Liver (tissue), 9 donors: ENCODE results near the gene ACACB. TPM values are rescaled to one million over a fixed set of nuclear protein-coding genes. Genes with fewer than 3 reads are reported as not detected.

Experiments
- DNase-seq: peaks from one replicate; pipeline ENCODE4 v3.0.0-alpha.2; 2017; ENCODE audit warnings: low spot score
- H3K27ac ChIP-seq, 2 donors: one replicate each; pipeline ENCODE4 v1.7.0; 2013; ENCODE audit warnings: inconsistent platforms in 2 of 2, low read length in 2 of 2, control low read depth in 1 of 2, low read depth in 1 of 2, mild to moderate bottlenecking in 1 of 2
- H3K27me3 ChIP-seq, 4 donors: one replicate each; pipeline versions ENCODE4 v1.6.1 to v1.7.0; 2013; ENCODE audit warnings: low read length in 3 of 4, inconsistent platforms in 1 of 4, mild to moderate bottlenecking in 1 of 4, moderate library complexity in 1 of 4; ENCODE audit not compliant: control insufficient read depth in 4 of 4, insufficient read depth in 4 of 4
- H3K36me3 ChIP-seq, 4 donors: one replicate each; pipeline versions ENCODE4 v1.6.1 to v1.7.0; 2013; ENCODE audit warnings: low read length in 3 of 4, mild to moderate bottlenecking in 3 of 4, low read depth in 1 of 4, moderate library complexity in 1 of 4; ENCODE audit not compliant: control insufficient read depth in 4 of 4, insufficient read depth in 3 of 4
- H3K4me1 ChIP-seq, 4 donors: one replicate each; pipeline versions ENCODE4 v1.6.1 to v1.7.0; 2013; ENCODE audit warnings: low read length in 3 of 4, mild to moderate bottlenecking in 3 of 4, moderate library complexity in 1 of 4; ENCODE audit not compliant: control insufficient read depth in 4 of 4, insufficient read depth in 4 of 4
- H3K4me3 ChIP-seq, 3 donors: one replicate each; pipeline versions ENCODE4 v1.6.1 to v1.7.0; 2013; ENCODE audit warnings: low read length in 3 of 3, control low read depth in 1 of 3, low read depth in 1 of 3, mild to moderate bottlenecking in 1 of 3
- H3K9ac ChIP-seq, 2 donors: one replicate each; pipeline ENCODE4 v1.7.0; 2013; ENCODE audit warnings: low read length in 2 of 2, mild to moderate bottlenecking in 2 of 2, moderate library complexity in 2 of 2, control low read depth in 1 of 2, low read depth in 1 of 2
- H3K9me3 ChIP-seq, 4 donors: one replicate each; pipeline versions ENCODE4 v1.6.1 to v1.7.0; 2013; ENCODE audit warnings: low read length in 3 of 4; ENCODE audit not compliant: control insufficient read depth in 4 of 4
- ATF3 ChIP-seq: IDR thresholded peaks from 2 replicates; pipeline ENCODE4 v1.6.1; 2016; ENCODE audit warnings: antibody characterized with exemption
- CTCF ChIP-seq: fragments of 150-350 bp; IDR thresholded peaks from 2 replicates; pipeline ENCODE4 v1.5.1; 2017; ENCODE audit warnings: improper control_type of control experiment, low read depth, low read length; ENCODE audit not compliant: missing input control
- EGR1 ChIP-seq, 2 donors: IDR thresholded peaks; 2 replicates each; pipeline ENCODE4 v1.6.1; 2016 to 2018; ENCODE audit warnings: antibody characterized with exemption in 2 of 2, low read depth in 2 of 2
- HNF4A ChIP-seq, 2 donors: conservative IDR thresholded peaks; 2 replicates each; pipeline ENCODE4 v1.6.1; 2016; ENCODE audit warnings: antibody characterized with exemption in 2 of 2, mild to moderate bottlenecking in 2 of 2
- HNF4G ChIP-seq: IDR thresholded peaks from 2 replicates; pipeline ENCODE4 v1.6.1; 2016; ENCODE audit warnings: antibody characterized with exemption
- MAX ChIP-seq: IDR thresholded peaks from 2 replicates; pipeline ENCODE4 v1.6.1; 2016; ENCODE audit warnings: antibody characterized with exemption
- NR2F2 ChIP-seq: IDR thresholded peaks from 2 replicates; pipeline ENCODE4 v1.6.1; 2016; ENCODE audit warnings: antibody characterized with exemption
- RAD21 ChIP-seq, 2 donors: IDR thresholded peaks; 2 replicates each; pipeline ENCODE4 v1.6.1; 2016; ENCODE audit warnings: antibody characterized with exemption in 2 of 2, mild to moderate bottlenecking in 2 of 2
- REST ChIP-seq: IDR thresholded peaks from 2 replicates; pipeline ENCODE4 v1.6.1; 2016; ENCODE audit warnings: antibody characterized with exemption, mild to moderate bottlenecking
- RXRA ChIP-seq, 2 donors: IDR thresholded peaks; 2 replicates each; pipeline ENCODE4 v1.6.1; 2017 to 2018; ENCODE audit warnings: antibody characterized with exemption in 2 of 2, mild to moderate bottlenecking in 1 of 2
- SP1 ChIP-seq: IDR thresholded peaks from 2 replicates; pipeline ENCODE4 v1.6.1; 2018; ENCODE audit warnings: antibody characterized with exemption, mild to moderate bottlenecking
- TAF1 ChIP-seq: conservative IDR thresholded peaks from 2 replicates; pipeline ENCODE4 v1.6.1; 2016; ENCODE audit warnings: antibody characterized with exemption, mild to moderate bottlenecking
- ZBTB33 ChIP-seq: IDR thresholded peaks from 2 replicates; pipeline ENCODE4 v1.6.1; 2016; ENCODE audit warnings: antibody characterized with exemption
- WGBS: extraction: QIAGEN DNeasy Blood & Tissue Kit; methylation state at CpG from one replicate; pipeline ENCODE4 v1.1.7; 2013; 5-methylcytosine and 5-hydroxymethylcytosine counted together
- polyA plus RNA-seq, 2 donors: library from polyadenylated mRNA; stranded (reverse) in 1 of 2; unstranded in 1 of 2; fragments of 200-250 nt in 1 of 2; fragments of >200 nt in 1 of 2; fragmentation: Nextera tagmentation in 1 of 2; extraction: Ambion mirVana in 1 of 2; gene quantifications; one replicate each; pipeline versions ENCODE4 v1.2.1 to v1.2.3, GENCODE V29; 2013 to 2015
- total RNA-seq, 2 donors: library from RNA; depleted of rRNA; stranded (reverse); fragments of >200 nt; gene quantifications; one replicate each; pipeline ENCODE4 v1.2.3, GENCODE V29; 2014
- donor health status: healthy.
- donor health status: healthy.
- donor health status: healthy.
- donor health status: healthy.
- donor health status: healthy.

Gene ACACB
- total and polyA plus RNA-seq, 4 donors = 12.9 to 288 (median 52.1) TPM

- Histone ChIP-seq H3K27ac (no peak overlapping the region), H3K27me3 (no peaks in the 10 kb centered on the region), H3K36me3 (peaks cover 19 to 73% (median 65%) of the 10 kb centered on the region in 4 donors), H3K4me3 (no peak overlapping the region), H3K9me3 (no peaks in the 10 kb centered on the region), H3K4me1 (peaks cover 0 to 30% (median 14%) of the 10 kb centered on the region in 4 donors), H3K9ac (no peak overlapping the region)
- no peak for DNase-seq
- TF ChIP-seq NR2F2 = peak; percentile 77
- no peak for TF ChIP-seq RAD21 (IDR thresholded peaks at IDR 0.05)
- 69% methylated on average over 5 of the region's 5 CpGs for WGBS
Observed at GRCh38 chr12:109244073-109244472, 127.7 kb downstream of the ACACB start.

GRCh38 chr12:109246221-109246620, 129.8 kb downstream of the ACACB start:
- peaks cover 19 to 66% (median 53%) of the 10 kb centered on the region in 4 donors for H3K36me3 ChIP-seq
- peaks cover 0 to 30% (median 14%) of the 10 kb centered on the region in 4 donors for H3K4me1 ChIP-seq
- no peak for DNase-seq
- H3K9ac ChIP-seq = no peak overlapping the region
- H3K4me3 ChIP-seq = no peak overlapping the region
- no peak for TF ChIP-seq SP1
- TF ChIP-seq CTCF = no peak
- no peak for TF ChIP-seq RAD21 (IDR thresholded peaks at IDR 0.05)
- TF ChIP-seq HNF4A (conservative IDR thresholded peaks at IDR 0.05) = peak in 1 of 2 donors; percentile 38
- TF ChIP-seq NR2F2 = no peak
- no peak for TF ChIP-seq REST
- TF ChIP-seq RXRA (IDR thresholded peaks at IDR 0.05) = no peak
- no peak for TF ChIP-seq MAX
- no peak for TF ChIP-seq TAF1
- no peaks in the 10 kb centered on the region for H3K9me3 ChIP-seq
- H3K27me3 ChIP-seq = no peaks in the 10 kb centered on the region
- no peak overlapping the region for H3K27ac ChIP-seq
- WGBS = 70% methylated on average over 15 of the region's 15 CpGs

- Histone ChIP-seq H3K9me3 (no peaks in the 10 kb centered on the region), H3K36me3 (peaks cover 11 to 66% (median 52%) of the 10 kb centered on the region in 4 donors), H3K9ac (no peak overlapping the region), H3K4me3 (no peak overlapping the region), H3K27me3 (no peaks in the 10 kb centered on the region), H3K27ac (peak overlapping the region in 1 of 2 donors; percentile 67), H3K4me1 (peaks cover 0 to 30% (median 14%) of the 10 kb centered on the region in 4 donors)
- WGBS = 52% methylated on average over 9 of the region's 9 CpGs
- peak; percentile 60 for DNase-seq
- TF ChIP-seq HNF4G (peak; percentile 87), REST (peak; percentile 53), HNF4A (conservative IDR thresholded peaks at IDR 0.05) (peak; percentile 96), ATF3 (no peak), EGR1 (IDR thresholded peaks at IDR 0.05; ENCODE audit: low read depth in 2 of 2) (no peak), RXRA (IDR thresholded peaks at IDR 0.05) (peak; percentile 58 to 72), ZBTB33 (peak; percentile 43)
Observed at GRCh38 chr12:109247831-109248654, 131.7 kb downstream of the ACACB start.
